ENCODE measurements around the gene PIH1D1.

GRCh38 chr19:49475995-49476880, 24.6 kb upstream of the PIH1D1 start:
- TF ChIP-seq POLR2A (IDR thresholded peaks at IDR 0.05; ENCODE audit: low read depth, low read length) (no peak), CTCF (IDR thresholded peaks at IDR 0.05 in 2 of 3, conservative IDR thresholded peaks at IDR 0.05 in 1 of 3; ENCODE audit: control insufficient read depth in 2 of 3, extremely low read depth in 1 of 3, insufficient read depth in 1 of 3, low read depth in 3 of 3, low read length in 3 of 3) (peak; percentile 35 to 53 (median 46)), JUNB (IDR thresholded peaks at IDR 0.05) (no peak), BCLAF1 (IDR thresholded peaks at IDR 0.05) (no peak), SMC3 (IDR thresholded peaks at IDR 0.05; ENCODE audit: borderline replicate concordance, low read length) (no peak), SRF (IDR thresholded peaks at IDR 0.05; ENCODE audit: low read depth in 2 of 2, low read length in 2 of 2) (no peak), FOXK2 (IDR thresholded peaks at IDR 0.05) (no peak), CBX5 (IDR thresholded peaks at IDR 0.05; ENCODE audit: low read depth) (no peak), HDAC2 (IDR thresholded peaks at IDR 0.05) (no peak), TARDBP (IDR thresholded peaks at IDR 0.05; ENCODE audit: borderline replicate concordance) (no peak), PAX5 (IDR thresholded peaks at IDR 0.05; ENCODE audit: borderline replicate concordance, low read depth, low read length) (no peak)
